ENCODE data around the gene SLC2A4RG. TPM values are rescaled to one million over a fixed set of nuclear protein-coding genes. Genes with fewer than 3 reads are reported as not detected.

SLC2A4RG gene
- total and polyA plus RNA-seq, 8 donors, result 25.8 to 67.1 (median 33.4) TPM

GRCh38 chr20:63734946-63735858 lies 4.4 kb upstream of the SLC2A4RG start:
- Histone ChIP-seq H3K36me3 (peaks cover 0 to 16% (median 0%) of the 10 kb centered on the region in 3 donors), H3K9me3 (no peaks in the 10 kb centered on the region), H3K27ac (no peak overlapping the region), H3K27me3 (no peaks in the 10 kb centered on the region), H3K4me3 (no peak overlapping the region), H3K4me1 (peaks cover 9 to 17% (median 11%) of the 10 kb centered on the region in 3 donors)
- intact Hi-C loops (cut with DNase I), result no loop called here
- peak in 3 of 6 donors; percentile 45 to 80 (median 55) for DNase-seq
- ATAC-seq, result no peak
- WGBS, 2 donors, result 93 to 94% methylated on average over 48 of the region's 48 CpGs
- no peak for FAIRE-seq
- TF ChIP-seq CTCF (IDR thresholded peaks at IDR 0.05), result no peak

- Histone ChIP-seq H3K27ac (no peak within 1 kb of the TSS), H3K4me1 (peaks cover 11 to 17% (median 13%) of the 10 kb centered on the region in 3 donors), H3K4me3 (peak within 1 kb of the TSS in 2 of 4 donors; percentile 58 to 63), H3K9me3 (no peaks in the 10 kb centered on the region), H3K36me3 (peaks cover 0 to 16% (median 0%) of the 10 kb centered on the region in 3 donors), H3K27me3 (no peaks in the 10 kb centered on the region)
- 89 to 91% methylated on average over 30 to 31 of the region's 31 CpGs for WGBS, 2 donors
- intact Hi-C loops (cut with DNase I), result no loop called here
- no peak for TF ChIP-seq CTCF (IDR thresholded peaks at IDR 0.05)
- FAIRE-seq, result no peak
- ATAC-seq, result no peak
- DNase-seq, result peak in 3 of 6 donors; percentile 43 to 80 (median 62)
Measured at GRCh38 chr20:63735859-63736718, 3.5 kb upstream of the SLC2A4RG start, which contains the start of gene LIME1. Gene LIME1 (plus strand): TSS chr20:63736664. CDS start chr20:63737550, 886 bp downstream.

- peaks cover 15 to 27% (median 15%) of the 10 kb centered on the region in 3 donors for H3K4me1 ChIP-seq
- no peaks in the 10 kb centered on the region for H3K9me3 ChIP-seq
- WGBS, 2 donors, result 40 to 50% methylated on average over 29 to 30 of the region's 30 CpGs
- intact Hi-C loops (cut with DNase I), result no loop called here
- peak overlapping the region in 2 of 4 donors; percentile 58 to 63 for H3K4me3 ChIP-seq
- ATAC-seq, result no peak
- no peak overlapping the region for H3K27ac ChIP-seq
- no peak for FAIRE-seq
- TF ChIP-seq CTCF (IDR thresholded peaks at IDR 0.05), result no peak
- H3K27me3 ChIP-seq, result no peaks in the 10 kb centered on the region
- peaks cover 0 to 16% (median 0%) of the 10 kb centered on the region in 3 donors for H3K36me3 ChIP-seq
- DNase-seq, result peak in 4 of 6 donors; percentile 33 to 84 (median 59)
Measured at GRCh38 chr20:63736893-63737694, 2.5 kb upstream of the SLC2A4RG start.

- DNase-seq (peak in 2 of 6 donors; percentile 67 to 84), FAIRE-seq (no peak), ATAC-seq (no peak)
- Histone ChIP-seq H3K4me1 (peaks cover 15 to 27% (median 15%) of the 10 kb centered on the region in 3 donors), H3K27ac (no peak overlapping the region), H3K36me3 (peaks cover 0 to 21% (median under 1%) of the 10 kb centered on the region in 3 donors), H3K9me3 (no peaks in the 10 kb centered on the region), H3K27me3 (no peaks in the 10 kb centered on the region), H3K4me3 (peak overlapping the region in 2 of 4 donors; percentile 58 to 63)
- TF ChIP-seq CTCF (IDR thresholded peaks at IDR 0.05), result no peak
- WGBS, 2 donors, result 12 to 15% methylated on average over 25 to 26 of the region's 26 CpGs
- intact Hi-C loops (cut with DNase I), result no loop called here
Measured at GRCh38 chr20:63737695-63737944, 2.0 kb upstream of the SLC2A4RG start.

Data from pancreas (tissue), 10 donors.